NCI-H524 treated with DMSO at 0.1 percent for 48 hours (cell line): ENCODE results near the gene HNRNPA1.
"Not testable (repeated sequence)": the region's sequence is repeated elsewhere in the genome, so short reads cannot be mapped to it uniquely, and the experiment has no call there.

Experiments used
- DNase-seq: peaks from one replicate; lab custom pipeline; 2025; lab: John Stamatoyannopoulos, UW

The HNRNPA1 gene

GRCh38 chr12:54276368-54276767 lies 4.2 kb upstream of the HNRNPA1 start:
- DNase-seq: no peak

DNA sequence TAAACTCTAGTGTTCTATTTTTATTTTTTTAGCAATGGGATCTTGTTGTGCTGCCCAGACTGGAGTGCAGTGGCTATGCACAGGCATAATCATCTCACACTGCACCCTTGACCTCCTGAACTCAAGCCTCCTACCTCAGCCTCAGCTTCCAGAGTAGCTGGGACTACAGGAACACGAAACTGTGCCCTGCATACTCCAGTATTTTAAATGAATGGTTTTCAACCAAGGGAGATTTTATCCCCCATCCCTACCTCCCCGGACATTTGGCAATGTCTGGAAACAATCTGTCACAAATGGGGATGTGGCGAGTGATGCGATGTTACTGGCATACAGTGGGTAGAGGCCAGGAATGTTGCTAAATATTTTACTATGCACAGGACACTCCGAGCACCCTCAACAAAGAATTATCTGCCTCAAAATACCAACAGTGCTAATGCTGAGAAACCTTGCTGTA lies 2.7 kb upstream of the HNRNPA1 start:
- no peak for DNase-seq

DNA sequence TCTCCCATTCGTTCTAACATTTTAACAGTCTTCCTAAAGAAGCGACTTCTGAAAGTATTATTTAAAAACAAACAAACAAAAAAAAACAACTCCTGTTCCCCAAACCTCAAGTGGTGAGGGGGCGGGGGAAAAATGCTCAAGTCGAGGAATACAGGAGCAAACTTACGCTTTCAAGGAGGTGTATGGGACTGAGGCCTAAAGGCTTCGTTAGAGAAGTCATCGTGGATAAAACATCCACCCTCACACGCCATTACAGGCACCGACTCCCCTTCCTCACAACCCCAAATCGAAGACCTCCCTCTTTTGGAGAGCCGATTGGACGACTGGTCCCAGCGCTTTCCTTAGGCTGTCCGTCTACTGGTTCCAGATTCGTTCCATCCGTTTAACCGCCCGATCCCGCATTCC lies 1.3 kb upstream of the HNRNPA1 start:
- DNase-seq: no peak

- peak; percentile 90 for DNase-seq
Observed at GRCh38 chr12:54279632-54280467, 676 bp upstream of the HNRNPA1 start, which contains the start of gene CBX5. Gene CBX5, minus strand, starts transcription at chr12:54280122. Its CDS starts 22,472 bp downstream, at chr12:54257650.

DNA sequence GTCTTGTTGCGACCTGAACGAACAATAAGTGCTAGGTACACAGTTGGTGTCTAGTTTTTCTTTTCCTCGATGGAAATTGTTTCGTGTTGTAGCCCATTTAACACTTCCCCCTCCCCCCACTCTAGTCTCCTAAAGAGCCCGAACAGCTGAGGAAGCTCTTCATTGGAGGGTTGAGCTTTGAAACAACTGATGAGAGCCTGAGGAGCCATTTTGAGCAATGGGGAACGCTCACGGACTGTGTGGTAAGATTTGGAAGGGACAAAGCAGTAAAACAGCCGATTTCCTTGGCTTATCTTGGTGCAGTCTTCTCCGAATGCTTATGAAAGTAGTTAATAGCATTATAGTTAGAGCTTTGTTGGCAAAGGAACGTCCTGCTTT lies 724 bp downstream of the HNRNPA1 start:
- DNase-seq: not testable (repeated sequence)

- not testable (repeated sequence) for DNase-seq
Observed at GRCh38 chr12:54281694-54282093, 1.2 kb downstream of the HNRNPA1 start.

DNA sequence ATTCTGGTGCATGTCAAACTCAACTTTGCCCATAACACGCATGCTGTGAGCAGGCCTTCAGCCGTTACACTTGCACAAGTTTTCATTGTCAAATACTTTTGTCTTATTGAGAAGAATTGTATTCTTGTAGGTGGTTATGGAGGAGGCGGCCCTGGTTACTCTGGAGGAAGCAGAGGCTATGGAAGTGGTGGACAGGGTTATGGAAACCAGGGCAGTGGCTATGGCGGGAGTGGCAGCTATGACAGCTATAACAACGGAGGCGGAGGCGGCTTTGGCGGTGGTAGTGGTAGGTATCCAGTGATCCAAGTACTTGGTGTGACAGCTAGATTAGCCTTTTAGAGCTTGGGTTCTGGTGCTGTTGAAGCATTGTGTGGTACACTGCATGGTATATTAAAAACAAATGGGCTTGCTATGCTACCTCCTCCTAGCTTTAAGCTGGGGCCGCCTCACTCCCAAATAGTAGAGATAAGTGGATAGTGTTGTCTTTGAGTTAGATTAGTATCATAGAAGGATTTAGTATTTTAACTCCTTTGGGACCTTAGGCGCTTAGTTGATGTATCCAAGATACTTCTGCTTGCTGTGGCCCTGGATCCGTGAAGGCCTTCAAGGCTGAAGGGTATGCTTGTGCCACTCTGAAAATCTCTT lies 2.5 kb downstream of the HNRNPA1 start:
- no peak for DNase-seq

- not testable (repeated sequence) for DNase-seq
Observed at GRCh38 chr12:54284070-54284780, 3.7 kb downstream of the HNRNPA1 start.

DNA sequence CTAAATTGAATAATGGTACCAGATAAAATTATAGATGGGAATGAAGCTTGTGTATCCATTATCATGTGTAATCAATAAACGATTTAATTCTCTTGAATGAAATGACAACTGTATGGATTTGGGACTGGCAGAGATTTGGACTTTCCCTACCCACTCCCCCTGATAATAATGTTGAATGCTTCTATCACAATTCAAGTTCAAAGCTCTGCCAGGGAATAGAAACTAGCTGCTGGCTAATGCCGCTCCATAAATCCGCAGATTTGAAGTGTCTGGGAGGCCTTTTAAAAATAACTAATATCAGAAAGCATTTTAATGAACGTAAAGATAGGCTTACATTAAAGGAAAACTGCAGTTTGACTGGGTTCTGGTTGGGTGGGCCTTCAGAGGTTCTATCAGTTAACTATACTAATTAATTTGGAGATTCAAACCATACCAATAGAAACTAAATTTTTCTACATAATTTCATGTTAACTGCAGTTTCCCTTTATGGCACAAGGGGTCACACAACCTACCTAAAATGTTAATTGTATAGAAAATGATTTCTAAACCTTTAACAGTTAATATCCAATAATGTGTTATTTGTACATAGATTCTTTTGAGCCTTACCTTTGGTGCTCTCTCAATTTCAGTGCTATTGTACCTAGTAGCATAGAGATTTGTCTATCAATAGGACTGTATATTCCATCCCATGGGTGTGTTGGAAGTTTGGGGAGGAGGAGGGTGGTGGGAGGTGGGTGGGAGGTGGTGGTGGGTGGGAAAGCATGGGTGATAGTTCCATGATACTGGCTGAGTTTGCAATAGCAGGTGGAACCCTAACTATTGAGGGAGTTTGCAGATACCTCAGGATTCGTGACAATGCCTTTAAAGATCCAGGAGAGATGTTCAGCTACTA lies 4.9 kb downstream of the HNRNPA1 start:
- DNase-seq: no peak

DNA sequence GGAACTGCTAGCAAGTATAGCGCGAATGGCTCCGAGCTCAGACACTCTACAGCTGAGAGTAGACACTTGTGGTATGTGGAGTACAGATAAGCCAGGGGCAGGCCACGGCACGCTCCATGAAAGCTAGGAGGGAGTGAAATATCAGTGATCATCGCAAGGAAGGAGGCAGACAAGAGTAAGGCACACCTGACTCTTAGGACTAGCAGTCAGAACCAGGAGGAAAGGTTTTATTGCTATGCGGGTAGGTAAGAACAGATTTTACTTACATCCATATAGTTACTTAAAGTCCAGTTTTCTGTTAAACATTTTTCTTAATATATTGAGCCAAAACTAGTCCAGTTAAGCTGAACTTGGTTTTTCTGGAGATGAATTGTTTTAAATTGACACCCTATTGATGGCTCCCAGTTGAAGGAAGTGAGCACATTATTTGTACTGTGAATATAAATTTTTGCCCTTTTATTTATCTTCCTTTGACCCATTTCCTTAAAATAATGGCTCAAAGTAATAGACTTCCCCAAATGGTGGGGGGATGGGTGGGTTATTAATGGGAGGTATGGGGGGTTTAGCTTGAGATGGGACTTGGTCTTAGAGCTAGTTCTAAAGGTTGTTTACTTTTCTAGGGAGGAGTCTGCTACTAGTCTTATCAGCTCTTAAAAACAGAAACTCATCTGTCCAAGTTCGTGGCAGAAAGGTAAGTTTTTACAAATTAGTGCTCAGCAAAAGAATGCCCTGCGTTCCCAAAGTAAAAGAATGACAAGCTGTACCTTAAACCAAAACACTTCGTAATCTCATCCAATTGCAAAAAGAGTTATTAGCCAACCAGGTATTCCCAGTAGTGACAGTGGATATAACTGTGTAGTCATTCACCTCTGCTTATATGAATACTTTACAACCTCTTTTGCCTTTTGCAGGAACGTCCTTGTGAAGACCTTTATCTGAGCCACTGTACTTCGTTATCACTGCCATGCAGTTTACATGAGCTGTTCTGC lies 5.8 kb downstream of the HNRNPA1 start:
- DNase-seq: no peak

DNA sequence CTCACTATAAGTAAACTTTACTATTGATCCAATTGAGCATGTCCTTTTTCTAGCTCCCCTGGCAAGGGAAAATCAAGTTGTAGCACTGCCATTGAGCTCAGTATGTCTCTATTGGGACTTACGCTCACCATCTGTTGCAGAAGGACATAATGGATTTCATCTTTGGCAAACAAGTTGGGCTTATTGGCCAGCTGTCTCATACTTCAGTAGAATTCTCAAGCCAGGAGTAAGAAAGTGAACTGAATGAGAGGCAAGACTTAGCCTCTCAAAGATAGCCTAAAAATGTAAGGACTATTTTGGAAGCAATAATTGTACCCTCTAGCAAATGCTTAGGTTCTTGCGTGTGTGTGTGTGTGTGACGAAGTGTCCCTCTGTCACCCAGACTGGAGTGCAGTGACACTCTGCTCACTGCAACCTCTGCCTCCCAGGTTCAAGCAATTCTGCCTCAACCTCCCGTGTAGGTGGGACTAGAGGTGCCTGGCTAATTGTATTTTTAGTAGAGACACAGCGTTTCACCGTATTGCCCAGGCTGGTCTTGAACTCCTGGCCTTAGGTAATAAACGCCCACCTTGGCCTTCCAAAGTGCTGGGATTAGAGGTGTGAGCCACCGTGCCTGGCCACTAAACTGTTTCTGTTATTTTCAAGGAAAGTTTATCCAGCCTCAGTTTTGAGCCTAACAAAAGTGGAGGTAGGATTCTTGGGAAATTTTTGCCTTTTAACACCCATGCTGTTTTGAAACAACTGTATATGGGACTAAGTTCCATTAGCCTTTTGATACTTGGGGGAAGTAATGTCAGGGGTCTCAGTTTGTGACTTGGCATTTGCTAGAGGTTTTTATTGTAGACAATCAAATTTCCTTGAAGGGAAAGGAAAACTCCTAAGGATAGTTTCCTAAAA lies 7.0 kb downstream of the HNRNPA1 start:
- peak; percentile 65 for DNase-seq

GRCh38 chr12:54292083-54292930 lies 11.8 kb downstream of the HNRNPA1 start:
- no peak for DNase-seq

DNA sequence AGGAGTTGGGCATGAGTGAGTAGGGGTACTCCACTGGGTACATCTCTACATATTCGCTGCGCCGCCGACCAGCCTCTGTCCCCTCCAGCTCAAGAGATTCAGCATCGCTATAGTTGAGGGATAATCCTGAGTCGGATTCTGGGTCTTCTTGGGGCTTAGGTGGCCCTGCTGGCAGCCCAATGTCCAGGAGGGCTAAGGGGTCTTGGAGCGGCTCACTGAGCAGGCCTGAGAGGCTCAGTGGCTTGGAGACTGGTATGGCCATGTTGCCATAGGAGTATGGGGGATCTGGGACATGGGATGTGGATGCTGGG lies 12.4 kb downstream of the HNRNPA1 start:
- no peak for DNase-seq

DNA sequence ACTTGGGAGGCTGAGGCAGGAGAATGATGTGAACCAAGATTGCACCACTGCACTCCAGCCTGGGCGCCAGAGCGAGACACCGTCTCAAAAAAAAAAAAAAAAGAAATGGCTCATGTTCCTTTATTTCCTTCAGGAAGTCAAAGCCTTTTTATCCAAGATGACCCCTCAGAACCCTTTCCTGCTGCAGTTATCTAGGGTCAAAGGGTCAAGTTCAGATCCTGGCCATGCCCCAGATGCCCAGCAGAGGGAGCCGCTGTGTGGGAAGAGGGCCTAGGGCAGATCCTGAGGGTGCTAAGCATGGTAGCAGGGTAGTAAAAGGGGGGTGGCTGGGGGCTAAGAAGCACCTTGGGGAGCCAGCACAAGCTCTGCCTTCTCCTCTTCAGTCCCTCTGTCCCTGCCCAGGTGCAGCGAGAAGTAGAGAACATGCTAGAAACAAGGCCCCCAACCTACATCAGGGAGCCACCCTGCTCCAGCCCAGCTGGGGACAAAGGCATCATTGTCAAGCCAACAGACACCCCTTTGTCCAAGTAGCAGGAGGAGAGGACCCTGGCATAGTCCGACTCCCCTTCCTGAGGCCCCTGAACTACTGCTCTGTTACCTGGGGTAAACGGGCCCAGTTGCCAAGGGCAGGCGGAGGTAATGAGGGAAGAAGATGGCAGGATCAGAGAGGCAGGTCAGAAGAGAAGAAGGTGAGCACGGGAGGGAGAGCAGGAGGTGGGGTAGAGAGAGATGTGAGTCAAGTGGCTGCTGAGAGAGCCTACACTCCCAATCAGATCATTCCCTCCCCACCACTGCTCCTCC lies 13.8 kb downstream of the HNRNPA1 start:
- DNase-seq: no peak

- no peak for DNase-seq
Observed at GRCh38 chr12:54294953-54295566, 14.5 kb downstream of the HNRNPA1 start.

GRCh38 chr12:54296393-54297099 lies 16.0 kb downstream of the HNRNPA1 start:
- DNase-seq: no peak

DNA sequence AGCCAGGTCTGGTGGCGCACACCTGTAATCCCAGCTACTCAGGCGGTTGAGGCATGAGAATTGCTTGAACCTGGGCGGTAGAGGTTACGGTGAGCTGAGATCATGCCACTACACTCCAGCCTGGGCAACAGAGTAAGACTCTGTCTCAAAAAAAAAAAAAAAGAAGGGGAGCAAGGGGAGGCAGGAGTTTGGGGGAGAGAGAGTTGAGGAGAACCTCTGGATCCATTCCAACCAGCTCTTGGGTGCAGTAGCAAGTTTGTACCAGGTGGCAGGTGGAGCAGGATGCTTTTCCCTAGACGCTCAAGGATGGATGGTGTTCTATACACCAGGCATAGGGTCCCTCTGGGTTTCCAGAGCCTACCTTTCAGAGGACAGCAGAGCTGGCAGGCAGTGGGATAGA lies 18.4 kb downstream of the HNRNPA1 start:
- DNase-seq: no peak
